ENCODE measurements around the gene SLC49A3.
"Not testable (repeated sequence)": the region's sequence is repeated elsewhere in the genome, so short reads cannot be mapped to it uniquely, and the experiment has no call there.

SLC49A3 gene

GRCh38 chr4:688854-689681 lies at the start of gene SLC49A3:
Gene SLC49A3, minus strand, starts transcription at chr4:689151. Its CDS starts 24 bp downstream, at chr4:689127.
- no peak for DNase-seq (ENCODE audit: low spot score)

GRCh38 chr4:736561-736960 lies 47.6 kb upstream of the SLC49A3 start:
- DNase-seq (ENCODE audit: low spot score): not testable (repeated sequence)

GRCh38 chr4:735583-735982 lies 46.6 kb upstream of the SLC49A3 start:
- DNase-seq (ENCODE audit: low spot score): no peak

GRCh38 chr4:734951-735350 lies 46.0 kb upstream of the SLC49A3 start:
- no peak for DNase-seq (ENCODE audit: low spot score)

GRCh38 chr4:734075-734474 lies 45.1 kb upstream of the SLC49A3 start:
- no peak for DNase-seq (ENCODE audit: low spot score)

- no peak for DNase-seq (ENCODE audit: low spot score)
Observed at GRCh38 chr4:733631-733980, 44.7 kb upstream of the SLC49A3 start.

- no peak for DNase-seq (ENCODE audit: low spot score)
Observed at GRCh38 chr4:732911-733630, 44.1 kb upstream of the SLC49A3 start.

- no peak for DNase-seq (ENCODE audit: low spot score)
Observed at GRCh38 chr4:732486-732885, 43.5 kb upstream of the SLC49A3 start.

GRCh38 chr4:731954-732353 lies 43.0 kb upstream of the SLC49A3 start:
- DNase-seq (ENCODE audit: low spot score): not testable (repeated sequence)

- not testable (repeated sequence) for DNase-seq (ENCODE audit: low spot score)
Observed at GRCh38 chr4:730946-731904, 42.3 kb upstream of the SLC49A3 start.

- DNase-seq (ENCODE audit: low spot score): no peak
Observed at GRCh38 chr4:730511-730910, 41.6 kb upstream of the SLC49A3 start.

- DNase-seq (ENCODE audit: low spot score): no peak
Observed at GRCh38 chr4:729336-730315, 40.7 kb upstream of the SLC49A3 start.

GRCh38 chr4:727576-727975 lies 38.6 kb upstream of the SLC49A3 start:
- no peak for DNase-seq (ENCODE audit: low spot score)

- DNase-seq (ENCODE audit: low spot score): no peak
Observed at GRCh38 chr4:726838-727237, 37.9 kb upstream of the SLC49A3 start.

- no peak for DNase-seq (ENCODE audit: low spot score)
Observed at GRCh38 chr4:726235-726787, 37.4 kb upstream of the SLC49A3 start.

GRCh38 chr4:725391-726234 lies 36.7 kb upstream of the SLC49A3 start:
- no peak for DNase-seq (ENCODE audit: low spot score)

- DNase-seq (ENCODE audit: low spot score): no peak
Observed at GRCh38 chr4:723751-724530, 35.0 kb upstream of the SLC49A3 start.

- DNase-seq (ENCODE audit: low spot score): no peak
Observed at GRCh38 chr4:722851-723360, 34.0 kb upstream of the SLC49A3 start.

All from CD4-positive, alpha-beta T cell treated with Interleukin-15 for 4 hours (primary cell).